H7 (cell line): Measurements from ENCODE around the gene TMEM80. TPM values are rescaled to one million over a fixed set of nuclear protein-coding genes. Genes with fewer than 3 reads are reported as not detected.
A peak's percentile ranks its signal among the peaks of the same experiment; 100 is the strongest.
"Not testable (repeated sequence)": the region's sequence is repeated elsewhere in the genome, so short reads cannot be mapped to it uniquely, and the experiment has no call there.

Experiments used
- DNase-seq: peaks from one replicate; pipeline ENCODE4 v3.0.0; 2012
- H3K27me3 ChIP-seq: 2 replicates; pipeline ENCODE4 v1.6.0; 2011; ENCODE audit warnings: mild to moderate bottlenecking, low read length; ENCODE audit not compliant: control insufficient read depth, insufficient read depth
- H3K36me3 ChIP-seq: replicated peaks from 2 replicates; pipeline ENCODE4 v1.5.1; 2011; ENCODE audit warnings: low read length; ENCODE audit not compliant: control insufficient read depth, insufficient read depth
- H3K4me3 ChIP-seq: 2 replicates; pipeline ENCODE4 v1.5.1; 2011; ENCODE audit warnings: low read depth, mild to moderate bottlenecking, control low read depth, low read length, moderate library complexity; ENCODE audit not compliant: insufficient read depth
- total RNA-seq: library from RNA; depleted of rRNA; stranded (reverse); fragments of >200 nt; shearing (Covaris generic); gene quantifications from 2 replicates; pipeline ENCODE4 v1.2.3, GENCODE V29; 2014

The TMEM80 gene
- total RNA-seq, 1 experiment from 2014 or later: 27.0 TPM

GRCh38 chr11:727281-727701 lies 31.7 kb downstream of the TMEM80 start:
- Histone ChIP-seq H3K27me3 (peaks cover 20% of the 10 kb centered on the region), H3K36me3 (no peaks in the 10 kb centered on the region), H3K4me3 (no peak overlapping the region)
- no peak for DNase-seq

GRCh38 chr11:727859-728748 lies 32.5 kb downstream of the TMEM80 start:
- Histone ChIP-seq H3K36me3 (no peaks in the 10 kb centered on the region), H3K27me3 (peaks cover 20% of the 10 kb centered on the region), H3K4me3 (no peak overlapping the region)
- peak; percentile 98 for DNase-seq

- peak; percentile 54 for DNase-seq
- Histone ChIP-seq H3K36me3 (no peaks in the 10 kb centered on the region), H3K27me3 (peaks cover 20% of the 10 kb centered on the region), H3K4me3 (no peak overlapping the region)
Measured at GRCh38 chr11:728901-729491, 33.4 kb downstream of the TMEM80 start.

GRCh38 chr11:729492-730074 lies 34.0 kb downstream of the TMEM80 start:
- Histone ChIP-seq H3K4me3 (no peak overlapping the region), H3K36me3 (no peaks in the 10 kb centered on the region), H3K27me3 (peaks cover 20% of the 10 kb centered on the region)
- peak; percentile 58 for DNase-seq

- Histone ChIP-seq H3K36me3 (no peaks in the 10 kb centered on the region), H3K4me3 (no peak overlapping the region), H3K27me3 (no peaks in the 10 kb centered on the region)
- peak; percentile 51 for DNase-seq
Measured at GRCh38 chr11:733072-733471, 37.5 kb downstream of the TMEM80 start.

- DNase-seq, H3K4me3 ChIP-seq, H3K27me3 ChIP-seq, H3K36me3 ChIP-seq: not testable (repeated sequence)
Measured at GRCh38 chr11:734541-734940, 38.9 kb downstream of the TMEM80 start.

- H3K27me3 ChIP-seq: no peaks in the 10 kb centered on the region
- no peak for DNase-seq
- no peaks in the 10 kb centered on the region for H3K36me3 ChIP-seq
Measured at GRCh38 chr11:737366-737765, 41.8 kb downstream of the TMEM80 start.

GRCh38 chr11:737899-738298 lies 42.3 kb downstream of the TMEM80 start:
- H3K27me3 ChIP-seq, H3K4me3 ChIP-seq, DNase-seq, H3K36me3 ChIP-seq: not testable (repeated sequence)

More at GRCh38 chr11:737366-737765, 41.8 kb downstream of the TMEM80 start:
- H3K4me3 ChIP-seq: no peak overlapping the region

GRCh38 chr11:742156-742546 lies 46.5 kb downstream of the TMEM80 start:
- peak; percentile 7 for DNase-seq
- Histone ChIP-seq H3K36me3 (no peaks in the 10 kb centered on the region), H3K4me3 (no peak overlapping the region), H3K27me3 (no peaks in the 10 kb centered on the region)

- H3K36me3 ChIP-seq: no peaks in the 10 kb centered on the region
- DNase-seq: peak; percentile 7
- no peaks in the 10 kb centered on the region for H3K27me3 ChIP-seq
- H3K4me3 ChIP-seq: no peak overlapping the region
Measured at GRCh38 chr11:742571-743201, 47.1 kb downstream of the TMEM80 start.

- Histone ChIP-seq H3K27me3 (no peaks in the 10 kb centered on the region), H3K4me3 (no peak overlapping the region), H3K36me3 (no peaks in the 10 kb centered on the region; the same call in 1 of the 2 replicates)
- no peak for DNase-seq
Measured at GRCh38 chr11:745428-745827, 49.8 kb downstream of the TMEM80 start.

- Histone ChIP-seq H3K4me3 (peak overlapping the region; percentile 95), H3K36me3 (no peaks in the 10 kb centered on the region; the same call in 1 of the 2 replicates), H3K27me3 (no peaks in the 10 kb centered on the region)
- no peak for DNase-seq
Measured at GRCh38 chr11:746289-747157, 50.9 kb downstream of the TMEM80 start.

- H3K36me3 ChIP-seq: no peaks in the 10 kb centered on the region; the same call in 1 of the 2 replicates
- no peaks in the 10 kb centered on the region for H3K27me3 ChIP-seq
- peak; percentile 99 for DNase-seq
- H3K4me3 ChIP-seq: peak within 1 kb of the TSS; percentile 95
Measured at GRCh38 chr11:747158-748006, 51.8 kb downstream of the TMEM80 start, which contains the start of gene TALDO1. TSS of gene TALDO1 (plus strand) at chr11:747464. CDS start at chr11:747482, 18 bp downstream.
